Loucy (cell line): ENCODE results near the gene TOR4A.

Experiments
- CTCF ChIP-seq: fragments of 200-600 bp; sonication (generic); conservative IDR thresholded peaks from 2 replicates; pipeline ENCODE4 v1.5.1; 2014; ENCODE audit warnings: mild to moderate bottlenecking, antibody characterized with exemption, low read length
- EZH2phosphoT487 ChIP-seq: fragments of 200-600 bp; IDR thresholded peaks from 2 replicates; pipeline ENCODE4 v1.6.1; 2018; ENCODE audit warnings: antibody characterized with exemption, mild to moderate bottlenecking, moderate library complexity, borderline replicate concordance

- TF ChIP-seq CTCF (no peak), EZH2phosphoT487 (no peak)
Observed at GRCh38 chr9:137302449-137303150, 25.1 kb downstream of the TOR4A start.
